ENCODE data around the gene LNP1.
A peak's percentile ranks its signal among the peaks of the same experiment; 100 is the strongest.

The LNP1 gene

GRCh38 chr3:100455841-100456550 lies 54.7 kb downstream of the LNP1 start:
- no peak overlapping the region for H3K27ac ChIP-seq (ENCODE audit: low read length)
- H3K4me3 ChIP-seq (ENCODE audit: low read length) = no peak overlapping the region
- H3K9me3 ChIP-seq (ENCODE audit: control insufficient read depth, insufficient read depth, low read length) = no peaks in the 10 kb centered on the region
- DNase-seq (ENCODE audit: low read depth, low spot score) = no peak
- H3K4me1 ChIP-seq (ENCODE audit: control insufficient read depth, insufficient read depth, low read length) = no peaks in the 10 kb centered on the region
- H3K27me3 ChIP-seq (ENCODE audit: control insufficient read depth, insufficient read depth, low read length) = no peaks in the 10 kb centered on the region
- H3K36me3 ChIP-seq (ENCODE audit: control insufficient read depth, insufficient read depth, low read length) = no peaks in the 10 kb centered on the region
- no CpG with 5 or more reads among the region's 2 CpGs for WGBS (ENCODE audit: insufficient coverage, insufficient read length)

- no peaks in the 10 kb centered on the region for H3K9me3 ChIP-seq (ENCODE audit: control insufficient read depth, insufficient read depth, low read length)
- H3K4me1 ChIP-seq (ENCODE audit: control insufficient read depth, insufficient read depth, low read length) = no peaks in the 10 kb centered on the region
- no peak overlapping the region for H3K27ac ChIP-seq (ENCODE audit: low read length)
- no CpG with 5 or more reads among the region's 1 CpG for WGBS (ENCODE audit: insufficient coverage, insufficient read length)
- no peaks in the 10 kb centered on the region for H3K27me3 ChIP-seq (ENCODE audit: control insufficient read depth, insufficient read depth, low read length)
- H3K4me3 ChIP-seq (ENCODE audit: low read length) = no peak overlapping the region
- no peaks in the 10 kb centered on the region for H3K36me3 ChIP-seq (ENCODE audit: control insufficient read depth, insufficient read depth, low read length)
- DNase-seq (ENCODE audit: low read depth, low spot score) = no peak
Measured at GRCh38 chr3:100456745-100457144, 55.4 kb downstream of the LNP1 start.

- Histone ChIP-seq H3K27ac (ENCODE audit: low read length) (no peak overlapping the region), H3K36me3 (ENCODE audit: control insufficient read depth, insufficient read depth, low read length) (no peaks in the 10 kb centered on the region), H3K9me3 (ENCODE audit: control insufficient read depth, insufficient read depth, low read length) (no peaks in the 10 kb centered on the region), H3K4me3 (ENCODE audit: low read length) (no peak overlapping the region), H3K4me1 (ENCODE audit: control insufficient read depth, insufficient read depth, low read length) (no peaks in the 10 kb centered on the region), H3K27me3 (ENCODE audit: control insufficient read depth, insufficient read depth, low read length) (no peaks in the 10 kb centered on the region)
- no CpG with 5 or more reads among the region's 1 CpG for WGBS (ENCODE audit: insufficient coverage, insufficient read length)
- DNase-seq (ENCODE audit: low read depth, low spot score) = no peak
Measured at GRCh38 chr3:100457811-100458210, 56.5 kb downstream of the LNP1 start.

GRCh38 chr3:100458814-100459213 lies 57.5 kb downstream of the LNP1 start:
- no peak for DNase-seq (ENCODE audit: low read depth, low spot score)
- Histone ChIP-seq H3K9me3 (ENCODE audit: control insufficient read depth, insufficient read depth, low read length) (no peaks in the 10 kb centered on the region), H3K4me1 (ENCODE audit: control insufficient read depth, insufficient read depth, low read length) (no peaks in the 10 kb centered on the region), H3K36me3 (ENCODE audit: control insufficient read depth, insufficient read depth, low read length) (no peaks in the 10 kb centered on the region), H3K27ac (ENCODE audit: low read length) (no peak overlapping the region), H3K4me3 (ENCODE audit: low read length) (no peak overlapping the region), H3K27me3 (ENCODE audit: control insufficient read depth, insufficient read depth, low read length) (no peaks in the 10 kb centered on the region)
- WGBS (ENCODE audit: insufficient coverage, insufficient read length) = no CpG with 5 or more reads among the region's 1 CpG

GRCh38 chr3:100463002-100463401 lies 61.7 kb downstream of the LNP1 start:
- DNase-seq (ENCODE audit: low read depth, low spot score) = peak; percentile 25
- no peak overlapping the region for H3K4me3 ChIP-seq (ENCODE audit: low read length)
- no peaks in the 10 kb centered on the region for H3K4me1 ChIP-seq (ENCODE audit: control insufficient read depth, insufficient read depth, low read length)
- H3K9me3 ChIP-seq (ENCODE audit: control insufficient read depth, insufficient read depth, low read length) = peaks cover 4% of the 10 kb centered on the region
- no peaks in the 10 kb centered on the region for H3K36me3 ChIP-seq (ENCODE audit: control insufficient read depth, insufficient read depth, low read length)
- no CpG with 5 or more reads among the region's 3 CpGs for WGBS (ENCODE audit: insufficient coverage, insufficient read length)
- H3K27me3 ChIP-seq (ENCODE audit: control insufficient read depth, insufficient read depth, low read length) = no peaks in the 10 kb centered on the region
- no peak overlapping the region for H3K27ac ChIP-seq (ENCODE audit: low read length)

- H3K36me3 ChIP-seq (ENCODE audit: control insufficient read depth, insufficient read depth, low read length) = no peaks in the 10 kb centered on the region
- no CpG with 5 or more reads among the region's 3 CpGs for WGBS (ENCODE audit: insufficient coverage, insufficient read length)
- H3K27ac ChIP-seq (ENCODE audit: low read length) = no peak overlapping the region
- no peak overlapping the region for H3K4me3 ChIP-seq (ENCODE audit: low read length)
- DNase-seq (ENCODE audit: low read depth, low spot score) = no peak
- peaks cover 5% of the 10 kb centered on the region for H3K9me3 ChIP-seq (ENCODE audit: control insufficient read depth, insufficient read depth, low read length)
- no peaks in the 10 kb centered on the region for H3K4me1 ChIP-seq (ENCODE audit: control insufficient read depth, insufficient read depth, low read length)
- H3K27me3 ChIP-seq (ENCODE audit: control insufficient read depth, insufficient read depth, low read length) = no peaks in the 10 kb centered on the region
Measured at GRCh38 chr3:100463646-100464155, 62.4 kb downstream of the LNP1 start.

- H3K4me1 ChIP-seq (ENCODE audit: control insufficient read depth, insufficient read depth, low read length) = no peaks in the 10 kb centered on the region
- no peak overlapping the region for H3K27ac ChIP-seq (ENCODE audit: low read length)
- H3K27me3 ChIP-seq (ENCODE audit: control insufficient read depth, insufficient read depth, low read length) = no peaks in the 10 kb centered on the region
- H3K36me3 ChIP-seq (ENCODE audit: control insufficient read depth, insufficient read depth, low read length) = no peaks in the 10 kb centered on the region
- no peak overlapping the region for H3K4me3 ChIP-seq (ENCODE audit: low read length)
- peaks cover 5% of the 10 kb centered on the region for H3K9me3 ChIP-seq (ENCODE audit: control insufficient read depth, insufficient read depth, low read length)
- no CpG with 5 or more reads among the region's 3 CpGs for WGBS (ENCODE audit: insufficient coverage, insufficient read length)
- DNase-seq (ENCODE audit: low read depth, low spot score) = no peak
Measured at GRCh38 chr3:100465892-100466777, 64.8 kb downstream of the LNP1 start.

GRCh38 chr3:100467133-100467532 lies 65.8 kb downstream of the LNP1 start:
- WGBS (ENCODE audit: insufficient coverage, insufficient read length) = no CpG with 5 or more reads among the region's 1 CpG
- Histone ChIP-seq H3K27me3 (ENCODE audit: control insufficient read depth, insufficient read depth, low read length) (no peaks in the 10 kb centered on the region), H3K4me1 (ENCODE audit: control insufficient read depth, insufficient read depth, low read length) (no peaks in the 10 kb centered on the region), H3K36me3 (ENCODE audit: control insufficient read depth, insufficient read depth, low read length) (no peaks in the 10 kb centered on the region), H3K27ac (ENCODE audit: low read length) (no peak overlapping the region), H3K4me3 (ENCODE audit: low read length) (no peak overlapping the region), H3K9me3 (ENCODE audit: control insufficient read depth, insufficient read depth, low read length) (peaks cover 5% of the 10 kb centered on the region)
- DNase-seq (ENCODE audit: low read depth, low spot score) = no peak

- Histone ChIP-seq H3K4me3 (ENCODE audit: low read length) (no peak overlapping the region), H3K4me1 (ENCODE audit: control insufficient read depth, insufficient read depth, low read length) (no peaks in the 10 kb centered on the region), H3K9me3 (ENCODE audit: control insufficient read depth, insufficient read depth, low read length) (peaks cover 5% of the 10 kb centered on the region), H3K27ac (ENCODE audit: low read length) (no peak overlapping the region), H3K36me3 (ENCODE audit: control insufficient read depth, insufficient read depth, low read length) (no peaks in the 10 kb centered on the region), H3K27me3 (ENCODE audit: control insufficient read depth, insufficient read depth, low read length) (no peaks in the 10 kb centered on the region)
- no peak for DNase-seq (ENCODE audit: low read depth, low spot score)
- WGBS (ENCODE audit: insufficient coverage, insufficient read length) = no CpG with 5 or more reads among the region's 2 CpGs
Measured at GRCh38 chr3:100468676-100469075, 67.3 kb downstream of the LNP1 start.

GRCh38 chr3:100470951-100471350 lies 69.6 kb downstream of the LNP1 start:
- Histone ChIP-seq H3K36me3 (ENCODE audit: control insufficient read depth, insufficient read depth, low read length) (no peaks in the 10 kb centered on the region), H3K27me3 (ENCODE audit: control insufficient read depth, insufficient read depth, low read length) (no peaks in the 10 kb centered on the region)
- WGBS (ENCODE audit: insufficient coverage, insufficient read length) = no CpG with 5 or more reads among the region's 1 CpG

More at GRCh38 chr3:100470951-100471350, 69.6 kb downstream of the LNP1 start:
- peaks cover 5% of the 10 kb centered on the region for H3K9me3 ChIP-seq (ENCODE audit: control insufficient read depth, insufficient read depth, low read length)
- DNase-seq (ENCODE audit: low read depth, low spot score) = no peak
- H3K4me1 ChIP-seq (ENCODE audit: control insufficient read depth, insufficient read depth, low read length) = no peaks in the 10 kb centered on the region
- no peak overlapping the region for H3K27ac ChIP-seq (ENCODE audit: low read length)
- H3K4me3 ChIP-seq (ENCODE audit: low read length) = no peak overlapping the region

Data from iPS DF 6.9 (cell line).